ENCODE results near the gene TRIM62.
"Not testable (repeated sequence)": the region's sequence is repeated elsewhere in the genome, so short reads cannot be mapped to it uniquely, and the experiment has no call there.

Gene TRIM62

DNA sequence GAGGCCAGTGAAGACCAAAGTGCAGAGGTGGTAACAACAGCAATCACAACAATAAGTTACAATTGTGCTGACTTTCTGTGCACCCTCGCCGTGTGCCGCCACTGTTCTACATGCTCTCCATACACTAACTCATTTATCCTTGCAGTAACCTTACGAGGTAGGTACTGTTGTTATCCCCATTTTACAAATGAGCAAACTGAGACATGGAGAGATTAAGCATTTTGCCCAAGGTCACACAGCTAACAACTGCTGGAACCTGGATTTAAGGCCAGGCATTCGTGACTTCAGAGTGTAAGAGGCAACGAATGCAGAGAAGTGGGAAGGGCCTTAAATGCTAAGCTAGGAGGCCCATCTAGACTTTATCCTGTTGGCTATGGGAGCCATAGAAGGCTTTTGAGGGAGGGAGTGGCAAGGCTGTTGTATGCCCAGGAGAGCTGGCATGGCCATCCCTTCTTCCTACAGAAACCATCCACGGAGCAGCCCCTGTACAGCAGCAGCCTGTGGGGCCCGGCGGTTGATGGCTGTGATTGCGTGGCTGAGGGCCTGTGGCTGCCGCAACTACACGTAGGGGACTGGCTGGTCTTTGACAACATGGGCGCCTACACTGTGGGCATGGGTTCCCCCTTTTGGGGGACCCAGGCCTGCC, 64.3 kb downstream of the TRIM62 start:
- no peaks in the 10 kb centered on the region for H3K9me3 ChIP-seq (ENCODE audit: low read length)
- no peak overlapping the region for H3K4me3 ChIP-seq (ENCODE audit: low read length)
- no peaks in the 10 kb centered on the region for H3K27me3 ChIP-seq (ENCODE audit: insufficient read depth, low read length)
- H3K36me3 ChIP-seq (ENCODE audit: insufficient read depth, low read length), result no peaks in the 10 kb centered on the region
- H3K4me1 ChIP-seq (ENCODE audit: insufficient read depth, low read length), result no peaks in the 10 kb centered on the region
- no peak overlapping the region for H2AFZ ChIP-seq (ENCODE audit: low read depth, low read length)

DNA sequence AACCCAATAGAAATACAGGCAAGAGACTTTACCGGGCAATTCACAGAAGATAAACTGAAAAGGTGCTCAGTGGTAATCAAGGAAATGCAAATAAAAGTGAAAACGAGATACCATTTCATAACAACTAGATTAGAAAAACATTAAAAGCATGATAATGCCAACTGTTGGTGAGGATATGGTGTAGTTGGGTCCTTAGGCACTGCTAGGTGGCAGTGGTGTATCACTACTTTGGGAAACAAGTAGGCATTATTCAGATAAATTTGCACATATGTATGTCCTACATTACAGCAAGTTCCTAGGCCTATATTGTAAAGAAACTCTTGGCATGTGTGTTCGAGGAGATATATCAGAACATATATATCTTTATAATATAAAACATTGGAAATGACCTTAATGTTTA, 69.9 kb downstream of the TRIM62 start:
- Histone ChIP-seq H2AFZ (ENCODE audit: low read depth, low read length) (no peak overlapping the region), H3K27me3 (ENCODE audit: insufficient read depth, low read length) (no peaks in the 10 kb centered on the region), H3K36me3 (ENCODE audit: insufficient read depth, low read length) (no peaks in the 10 kb centered on the region), H3K4me1 (ENCODE audit: insufficient read depth, low read length) (no peaks in the 10 kb centered on the region), H3K9me3 (ENCODE audit: low read length) (peaks cover 9% of the 10 kb centered on the region), H3K4me3 (ENCODE audit: low read length) (no peak overlapping the region)

DNA sequence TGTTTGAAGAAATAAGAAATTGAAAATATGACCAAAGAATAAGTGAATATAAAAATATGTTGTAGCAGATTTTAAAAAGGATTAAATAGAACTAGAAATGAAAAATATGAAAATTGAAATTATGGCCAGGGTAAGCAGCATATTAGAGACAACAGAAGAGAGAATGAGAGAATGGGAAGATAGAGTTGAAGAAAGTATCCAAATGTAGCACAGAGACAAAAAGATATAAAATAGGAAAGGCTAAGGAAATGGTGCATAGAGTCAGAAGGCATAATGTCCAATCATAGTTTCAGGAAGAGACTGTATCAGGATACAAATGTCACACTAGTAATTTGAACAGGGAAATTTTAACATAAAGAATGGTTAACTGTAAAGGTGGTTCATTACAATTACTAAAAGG, 71.4 kb downstream of the TRIM62 start:
- H3K36me3 ChIP-seq (ENCODE audit: insufficient read depth, low read length), result no peaks in the 10 kb centered on the region
- peaks cover 12% of the 10 kb centered on the region for H3K9me3 ChIP-seq (ENCODE audit: low read length)
- no peaks in the 10 kb centered on the region for H3K4me1 ChIP-seq (ENCODE audit: insufficient read depth, low read length)
- no peak overlapping the region for H3K4me3 ChIP-seq (ENCODE audit: low read length)
- no peaks in the 10 kb centered on the region for H3K27me3 ChIP-seq (ENCODE audit: insufficient read depth, low read length)
- no peak overlapping the region for H2AFZ ChIP-seq (ENCODE audit: low read depth, low read length)

DNA sequence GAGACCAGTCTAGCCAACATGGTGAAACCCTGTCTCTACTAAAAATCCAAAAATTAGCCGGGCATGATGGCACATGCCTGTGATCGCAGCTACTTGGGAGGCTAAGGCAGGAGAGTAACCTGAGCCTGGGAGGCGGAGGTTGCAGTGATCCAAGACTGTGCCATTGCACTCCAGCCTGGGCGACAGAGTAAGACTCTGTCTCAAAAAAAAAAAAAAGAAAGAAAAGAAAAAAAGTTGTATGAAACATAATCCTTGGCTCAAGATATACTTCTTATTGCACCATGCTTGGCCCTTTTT, 81.8 kb downstream of the TRIM62 start:
- H3K36me3 ChIP-seq (ENCODE audit: insufficient read depth, low read length), result peaks cover 12% of the 10 kb centered on the region
- not testable (repeated sequence) for H3K4me1 ChIP-seq (ENCODE audit: insufficient read depth, low read length)

DNA sequence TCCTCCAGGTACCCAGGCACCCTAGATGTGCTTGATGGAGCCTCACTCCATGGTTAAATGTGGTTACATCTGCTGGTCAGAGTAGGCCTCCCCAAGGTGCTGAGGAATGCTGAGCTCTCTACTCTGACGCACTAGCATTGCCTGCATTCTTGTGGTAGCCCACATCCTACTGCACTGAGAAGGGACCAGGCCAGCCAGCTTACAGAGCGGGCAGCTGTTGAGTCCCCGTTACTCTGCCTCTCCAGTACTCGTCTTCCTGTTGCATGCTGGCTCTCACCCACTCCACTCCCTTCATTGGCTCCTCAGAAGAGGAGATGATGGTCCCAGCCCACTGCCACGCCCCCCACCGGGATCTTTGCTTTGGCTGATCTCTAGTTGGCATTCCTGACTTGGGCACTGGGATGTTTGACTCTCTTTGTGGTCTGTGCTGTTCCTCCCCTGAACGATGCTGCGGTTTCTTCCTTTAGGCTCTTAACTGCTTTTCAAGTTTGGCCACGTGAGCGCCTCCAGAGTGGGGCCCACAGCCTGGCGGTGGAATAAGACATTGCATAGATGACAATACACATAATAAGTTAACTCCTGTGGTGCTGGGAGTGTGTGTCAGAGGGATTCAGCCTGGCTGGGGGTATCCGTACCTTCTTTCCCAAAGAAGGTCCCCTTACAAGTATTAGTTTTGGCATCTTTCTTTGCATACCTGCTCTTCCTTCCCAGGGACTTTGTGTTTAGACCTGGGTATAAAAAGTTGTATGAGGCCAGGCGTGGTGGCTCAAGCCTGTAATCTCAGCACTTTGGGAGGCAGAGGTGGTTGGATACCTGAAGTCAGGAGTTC, 82.3 kb downstream of the TRIM62 start:
- Histone ChIP-seq H3K36me3 (ENCODE audit: insufficient read depth, low read length) (peaks cover 12% of the 10 kb centered on the region), H3K27me3 (ENCODE audit: insufficient read depth, low read length) (no peaks in the 10 kb centered on the region)

More for the DNA sequence above, 81.8 kb downstream of the TRIM62 start:
- H3K27me3 ChIP-seq (ENCODE audit: insufficient read depth, low read length); H2AFZ ChIP-seq (ENCODE audit: low read depth, low read length); H3K4me3 ChIP-seq (ENCODE audit: low read length); H3K9me3 ChIP-seq (ENCODE audit: low read length): not testable (repeated sequence)

DNA sequence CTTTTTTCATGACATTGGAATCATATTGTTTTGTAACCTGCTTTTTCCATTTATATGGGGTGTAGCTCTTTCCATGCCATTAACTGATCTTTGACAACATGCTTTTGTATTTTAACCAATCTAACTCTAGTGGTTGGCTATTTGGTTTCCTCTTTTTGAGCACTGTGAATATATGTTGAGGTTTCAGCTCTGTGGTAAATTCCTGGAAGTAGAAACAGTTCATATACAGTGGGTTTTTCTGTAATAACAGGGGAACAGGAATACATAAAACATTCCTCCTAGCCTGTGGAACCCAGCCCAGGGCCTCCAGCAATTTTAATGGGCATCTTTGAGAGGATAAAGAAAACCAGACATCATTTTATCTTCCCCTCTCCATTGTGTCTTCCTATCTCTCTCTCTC, 83.5 kb downstream of the TRIM62 start:
- no peaks in the 10 kb centered on the region for H3K9me3 ChIP-seq (ENCODE audit: low read length)
- H3K4me3 ChIP-seq (ENCODE audit: low read length), result no peak overlapping the region
- H3K36me3 ChIP-seq (ENCODE audit: insufficient read depth, low read length), result peaks cover 9% of the 10 kb centered on the region
- H3K4me1 ChIP-seq (ENCODE audit: insufficient read depth, low read length), result no peaks in the 10 kb centered on the region
- H3K27me3 ChIP-seq (ENCODE audit: insufficient read depth, low read length), result no peaks in the 10 kb centered on the region
- no peak overlapping the region for H2AFZ ChIP-seq (ENCODE audit: low read depth, low read length)

More for the DNA sequence above, 82.3 kb downstream of the TRIM62 start:
- no peaks in the 10 kb centered on the region for H3K9me3 ChIP-seq (ENCODE audit: low read length)
- H3K4me3 ChIP-seq (ENCODE audit: low read length), result no peak overlapping the region
- H3K4me1 ChIP-seq (ENCODE audit: insufficient read depth, low read length), result no peaks in the 10 kb centered on the region
- no peak overlapping the region for H2AFZ ChIP-seq (ENCODE audit: low read depth, low read length)

DNA sequence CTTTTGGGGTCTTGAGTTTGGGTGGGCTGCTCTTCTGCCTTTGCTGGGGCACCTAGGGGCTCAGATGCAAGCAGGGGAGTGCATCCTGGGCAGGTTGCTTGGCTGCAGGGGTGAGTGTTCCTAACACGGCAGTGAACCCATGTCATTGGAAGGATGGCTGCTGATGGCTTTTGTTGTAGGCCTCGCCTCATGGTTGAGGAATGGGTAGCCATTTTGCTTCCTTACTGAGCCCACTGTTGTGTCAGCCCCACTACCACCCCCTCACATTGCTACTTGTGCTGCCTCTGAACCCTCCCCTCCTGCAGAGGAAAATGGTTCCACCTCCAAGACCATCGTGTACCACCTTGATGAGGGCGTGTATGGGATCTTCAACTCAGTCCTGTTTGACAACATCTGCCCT, 84.1 kb downstream of the TRIM62 start:
- Histone ChIP-seq H3K4me3 (ENCODE audit: low read length) (no peak overlapping the region), H3K4me1 (ENCODE audit: insufficient read depth, low read length) (no peaks in the 10 kb centered on the region), H3K27me3 (ENCODE audit: insufficient read depth, low read length) (no peaks in the 10 kb centered on the region), H3K36me3 (ENCODE audit: insufficient read depth, low read length) (peaks cover 9% of the 10 kb centered on the region), H2AFZ (ENCODE audit: low read depth, low read length) (no peak overlapping the region), H3K9me3 (ENCODE audit: low read length) (no peaks in the 10 kb centered on the region)

DNA sequence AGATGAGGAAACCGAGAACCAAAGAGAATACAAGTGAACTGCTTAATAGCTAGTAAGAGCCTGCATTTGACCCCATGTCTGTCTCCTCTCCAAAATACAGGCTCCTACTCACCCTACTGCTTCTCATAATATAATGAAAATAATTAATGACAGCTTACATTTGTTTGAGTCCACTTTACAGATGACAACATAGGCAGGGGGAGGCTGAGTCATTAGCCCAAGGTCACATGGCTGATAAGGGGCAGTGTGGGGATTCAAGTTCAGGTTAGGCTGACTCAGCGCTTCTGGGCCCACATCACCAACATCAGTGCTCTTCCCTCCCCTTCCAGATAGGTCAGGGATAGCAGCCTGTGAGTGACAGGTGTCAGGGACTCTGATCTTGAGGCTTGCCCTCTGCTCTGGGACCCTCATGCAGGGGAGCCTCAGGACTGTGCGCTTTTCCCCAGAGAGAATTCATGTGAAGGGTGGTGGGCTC, 84.7 kb downstream of the TRIM62 start:
- peaks cover 9% of the 10 kb centered on the region for H3K36me3 ChIP-seq (ENCODE audit: insufficient read depth, low read length)
- H3K4me1 ChIP-seq (ENCODE audit: insufficient read depth, low read length), result no peaks in the 10 kb centered on the region
- H3K27me3 ChIP-seq (ENCODE audit: insufficient read depth, low read length), result no peaks in the 10 kb centered on the region
- no peak overlapping the region for H2AFZ ChIP-seq (ENCODE audit: low read depth, low read length)
- no peaks in the 10 kb centered on the region for H3K9me3 ChIP-seq (ENCODE audit: low read length)
- H3K4me3 ChIP-seq (ENCODE audit: low read length), result no peak overlapping the region

DNA sequence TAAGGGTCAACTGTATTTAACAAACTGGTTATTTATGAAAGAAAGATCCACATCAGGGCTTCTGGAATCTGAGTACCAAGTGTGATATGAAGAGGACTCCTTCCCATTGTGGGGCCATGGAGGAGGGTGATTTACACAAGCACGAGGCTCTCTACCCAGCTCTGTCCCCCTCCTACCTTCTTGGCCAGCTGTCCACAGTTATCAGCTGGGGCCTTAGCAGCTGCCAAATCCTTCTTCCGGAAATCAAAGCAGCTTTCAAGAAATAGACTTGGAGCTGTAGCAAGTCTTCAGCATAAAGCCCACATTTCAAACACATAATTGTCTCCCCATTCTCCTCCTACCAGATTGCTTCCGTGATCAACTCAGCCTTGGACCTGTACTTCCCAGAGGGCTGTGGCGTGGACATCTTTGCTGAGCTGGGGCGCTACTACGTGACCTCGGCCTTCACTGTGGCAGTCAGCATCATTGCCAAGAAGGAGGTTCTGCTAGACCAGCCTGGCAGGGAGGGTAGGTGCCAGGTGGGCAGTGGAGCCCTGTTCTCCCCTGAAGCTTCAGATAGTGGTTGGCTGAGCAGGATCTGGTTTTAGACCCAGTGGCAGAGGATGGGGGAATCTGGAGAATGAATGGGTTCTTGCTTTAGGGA, 85.4 kb downstream of the TRIM62 start:
- H3K9me3 ChIP-seq (ENCODE audit: low read length), result no peaks in the 10 kb centered on the region
- no peak overlapping the region for H2AFZ ChIP-seq (ENCODE audit: low read depth, low read length)
- no peaks in the 10 kb centered on the region for H3K4me1 ChIP-seq (ENCODE audit: insufficient read depth, low read length)
- H3K4me3 ChIP-seq (ENCODE audit: low read length), result no peak overlapping the region
- H3K36me3 ChIP-seq (ENCODE audit: insufficient read depth, low read length), result peaks cover 9% of the 10 kb centered on the region
- no peaks in the 10 kb centered on the region for H3K27me3 ChIP-seq (ENCODE audit: insufficient read depth, low read length)

Measured in neuron (in vitro differentiated cells).